GM21390 (cell line): ENCODE results near the gene KIAA0232.
"Not testable (repeated sequence)": the region's sequence is repeated elsewhere in the genome, so short reads cannot be mapped to it uniquely, and the experiment has no call there.

ENCODE experiments used
- ATAC-seq: cut with Tn5 transposase; IDR thresholded peaks from one replicate; pipeline ENCODE4 v1.9.1; 2021; ENCODE audit not compliant: unreplicated experiment

Gene KIAA0232

DNA sequence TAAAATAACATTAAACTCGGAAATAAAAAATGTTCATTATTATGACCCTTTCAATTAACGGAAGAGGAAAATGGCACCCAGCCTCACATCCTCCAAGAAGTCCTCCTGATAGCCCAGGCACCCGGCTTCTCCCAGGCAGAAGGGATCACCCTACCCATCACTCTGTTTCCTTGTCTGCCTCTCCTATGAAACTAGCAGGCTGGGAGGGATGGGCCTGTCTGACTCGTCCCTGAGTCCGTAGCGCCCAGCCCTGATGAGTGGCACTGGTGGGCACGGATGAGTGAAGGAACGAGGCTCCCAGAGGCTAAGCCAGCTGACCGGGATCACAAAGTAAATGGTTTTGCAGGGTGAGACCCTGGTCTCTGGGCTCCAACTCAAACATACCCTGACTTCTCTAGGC is 28.6 kb upstream of the KIAA0232 start:
- no peak for ATAC-seq

DNA sequence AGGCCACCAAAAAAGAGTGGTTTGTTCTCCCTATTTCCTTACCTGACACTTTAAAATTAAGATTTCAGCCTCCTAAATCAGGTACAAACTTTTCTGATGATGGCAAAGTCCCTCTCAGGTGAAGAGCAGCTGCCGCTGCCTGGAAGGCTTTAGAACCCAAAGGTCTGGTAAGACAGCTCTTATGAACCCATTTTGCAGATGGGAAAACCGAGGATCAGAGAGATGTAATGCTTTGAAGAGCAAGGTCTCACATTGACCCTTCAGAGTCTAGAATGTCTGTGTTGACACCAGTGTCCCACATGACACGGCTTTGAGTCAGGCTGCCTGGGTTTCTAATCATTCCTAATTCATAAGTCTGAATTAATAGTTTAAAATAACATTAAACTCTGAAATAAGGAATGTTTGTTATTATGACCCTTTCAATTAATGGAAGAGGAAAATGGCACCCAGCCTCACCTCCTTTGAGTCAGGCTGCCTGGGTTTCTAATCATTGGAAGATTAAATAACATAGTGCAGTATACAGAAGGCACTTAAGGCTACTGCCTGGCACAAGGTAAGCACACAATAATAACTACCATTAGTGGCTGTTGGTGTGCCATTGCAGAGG is 27.9 kb upstream of the KIAA0232 start:
- no peak for ATAC-seq

DNA sequence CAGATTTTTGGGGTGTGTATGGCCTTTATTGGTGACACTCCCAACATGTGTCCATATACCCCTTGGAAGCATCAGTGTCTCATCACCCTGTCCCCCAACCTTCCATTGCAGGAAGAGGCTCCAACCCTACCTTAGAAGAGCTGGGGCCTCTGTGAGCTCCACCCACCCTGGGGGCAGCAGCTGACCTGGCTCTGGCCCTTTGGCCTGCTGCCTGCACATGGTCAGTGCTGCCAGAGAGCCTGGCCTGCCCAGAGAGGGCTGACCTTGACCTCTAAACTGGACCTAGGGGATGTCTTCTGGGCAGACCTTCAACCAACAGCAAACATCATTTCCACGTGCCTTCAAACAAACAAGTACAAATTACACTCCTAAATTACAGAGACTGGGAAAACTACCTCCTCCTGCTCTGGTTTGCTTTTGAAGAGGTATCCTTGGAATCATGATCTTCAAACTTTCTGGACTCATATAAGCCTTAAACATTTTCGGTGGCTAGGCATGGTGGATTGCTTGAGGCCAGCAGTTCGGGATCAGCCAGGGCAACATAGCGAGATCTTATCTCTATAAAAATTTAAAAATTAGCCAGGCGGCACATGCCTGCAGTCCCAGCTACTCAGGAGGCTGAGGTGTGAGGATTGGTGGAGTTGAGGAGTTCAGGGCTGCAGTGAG is 27.3 kb upstream of the KIAA0232 start:
- ATAC-seq = no peak

DNA sequence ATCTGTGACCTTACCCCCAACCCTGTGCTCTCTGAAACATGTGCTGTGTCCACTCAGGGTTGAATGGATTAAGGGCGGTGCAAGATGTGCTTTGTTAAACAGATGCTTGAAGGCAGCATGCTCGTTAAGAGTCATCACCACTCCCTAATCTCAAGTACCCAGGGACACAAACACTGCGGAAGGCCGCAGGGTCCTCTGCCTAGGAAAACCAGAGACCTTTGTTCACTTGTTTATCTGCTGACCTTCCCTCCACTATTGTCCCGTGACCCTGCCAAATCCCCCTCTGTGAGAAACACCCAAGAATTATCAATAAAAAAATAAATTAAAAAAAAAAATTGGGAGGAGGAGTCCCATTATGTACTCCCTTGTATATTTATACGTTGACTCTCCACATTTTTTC is 26.2 kb upstream of the KIAA0232 start:
- not testable (repeated sequence) for ATAC-seq

DNA sequence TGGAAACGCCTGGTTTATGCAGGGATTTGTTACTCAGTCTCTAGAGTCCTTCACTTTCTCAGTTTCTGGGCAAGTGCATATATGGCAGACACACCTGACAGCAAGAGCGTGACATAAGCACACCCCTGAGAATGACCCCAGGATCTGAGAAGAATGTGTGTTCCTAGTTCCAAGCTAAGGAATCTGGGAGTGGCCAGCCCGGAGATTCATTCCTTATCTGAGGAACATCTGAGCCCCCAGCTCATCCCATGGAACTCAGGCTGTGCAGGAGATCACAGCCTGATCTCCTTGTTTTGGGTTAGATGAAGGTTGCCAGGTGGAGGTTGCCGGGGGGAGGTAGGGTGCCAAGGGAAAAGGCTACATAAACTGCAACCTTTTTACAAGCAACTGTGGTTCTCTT is 23.8 kb upstream of the KIAA0232 start:
- no peak for ATAC-seq

DNA sequence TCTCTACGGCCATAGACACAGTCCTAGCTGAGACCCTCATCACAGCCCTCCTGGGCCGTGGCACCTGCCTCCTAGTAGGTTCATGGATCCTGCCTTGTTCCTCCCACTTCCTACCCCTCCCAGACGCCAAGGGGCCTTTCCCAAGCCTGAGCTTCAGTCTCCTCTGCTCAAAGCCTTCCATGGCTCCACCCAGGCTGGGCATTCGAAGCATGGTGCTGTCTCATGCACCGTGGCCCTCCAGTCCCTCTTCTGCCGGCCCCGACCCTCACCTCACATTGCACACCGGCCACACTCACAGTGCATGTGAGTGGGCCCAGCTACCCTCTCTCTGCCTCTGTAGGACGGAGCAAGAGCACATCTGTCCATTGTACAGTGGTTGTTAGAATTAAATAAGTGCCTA is 21.7 kb upstream of the KIAA0232 start:
- no peak for ATAC-seq

DNA sequence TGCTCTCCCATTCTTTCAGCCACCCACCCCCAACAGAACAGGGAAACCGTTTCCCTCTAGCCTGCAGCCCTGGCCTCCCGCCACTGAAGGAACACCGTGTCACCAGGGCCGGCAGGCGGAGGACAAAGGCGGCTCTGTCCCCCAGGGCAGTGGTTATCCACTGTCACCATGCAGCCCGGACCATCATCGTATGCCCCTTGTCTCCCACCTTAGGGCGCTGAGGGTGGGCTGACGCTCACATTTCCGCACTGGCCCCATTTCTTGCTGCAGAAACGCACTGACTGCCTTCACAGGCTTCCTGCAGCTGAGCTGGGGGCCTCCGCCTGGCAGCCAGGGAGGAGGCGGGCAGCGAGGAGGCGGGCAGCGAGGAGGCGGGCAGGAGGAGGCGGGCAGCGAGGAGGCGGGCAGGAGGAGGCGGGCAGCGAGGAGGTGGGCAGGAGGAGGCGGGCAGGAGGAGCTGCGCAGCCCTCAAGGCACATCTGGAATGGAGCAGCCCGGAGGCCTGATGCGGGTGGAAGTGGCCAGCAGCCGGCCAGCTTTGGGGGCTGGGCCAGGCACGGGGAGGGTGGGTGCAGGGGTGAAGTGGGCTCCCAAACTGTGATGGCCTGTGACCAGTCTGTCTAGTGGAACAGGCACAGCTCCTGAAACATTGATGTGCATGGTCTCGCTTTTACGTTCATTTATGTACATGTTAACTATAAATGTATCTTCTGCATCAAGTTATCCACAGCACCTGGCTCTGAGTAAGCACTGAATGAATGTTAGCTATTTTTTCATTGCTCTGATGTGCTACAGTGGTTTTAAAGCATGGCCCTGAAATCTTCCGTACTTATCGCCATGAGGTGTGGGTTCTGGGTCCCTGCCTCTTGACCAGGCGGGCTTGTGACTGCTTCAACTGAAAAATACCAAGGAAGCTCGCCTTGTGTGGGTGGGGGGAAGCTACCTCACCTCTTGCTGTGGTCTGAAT is 20.6 kb upstream of the KIAA0232 start:
- ATAC-seq = no peak

DNA sequence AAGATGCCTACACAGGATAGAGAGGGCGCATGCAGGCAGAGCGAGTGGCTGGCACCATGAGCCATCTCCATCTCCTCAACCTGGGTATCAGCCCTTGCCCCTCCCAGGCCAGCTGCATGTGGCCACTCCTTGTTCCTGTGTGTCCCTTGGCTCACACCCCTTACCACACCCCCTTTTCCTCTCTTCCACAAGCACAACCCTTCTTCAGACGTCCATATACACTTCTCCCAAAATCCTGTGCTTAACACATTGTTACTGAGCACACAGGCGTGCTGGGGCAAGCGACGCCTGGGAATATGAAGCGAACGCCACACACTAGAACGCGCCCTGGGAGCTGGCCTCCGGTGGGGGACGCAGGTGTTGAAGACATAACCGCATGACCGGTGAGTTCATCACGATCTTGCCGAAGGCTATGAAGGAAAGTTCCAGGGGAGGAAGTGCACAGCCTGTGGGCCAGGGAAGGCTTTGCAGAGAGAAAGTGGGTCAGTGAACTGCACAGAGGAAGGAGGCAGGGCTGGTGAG is 19.1 kb upstream of the KIAA0232 start:
- ATAC-seq = no peak

DNA sequence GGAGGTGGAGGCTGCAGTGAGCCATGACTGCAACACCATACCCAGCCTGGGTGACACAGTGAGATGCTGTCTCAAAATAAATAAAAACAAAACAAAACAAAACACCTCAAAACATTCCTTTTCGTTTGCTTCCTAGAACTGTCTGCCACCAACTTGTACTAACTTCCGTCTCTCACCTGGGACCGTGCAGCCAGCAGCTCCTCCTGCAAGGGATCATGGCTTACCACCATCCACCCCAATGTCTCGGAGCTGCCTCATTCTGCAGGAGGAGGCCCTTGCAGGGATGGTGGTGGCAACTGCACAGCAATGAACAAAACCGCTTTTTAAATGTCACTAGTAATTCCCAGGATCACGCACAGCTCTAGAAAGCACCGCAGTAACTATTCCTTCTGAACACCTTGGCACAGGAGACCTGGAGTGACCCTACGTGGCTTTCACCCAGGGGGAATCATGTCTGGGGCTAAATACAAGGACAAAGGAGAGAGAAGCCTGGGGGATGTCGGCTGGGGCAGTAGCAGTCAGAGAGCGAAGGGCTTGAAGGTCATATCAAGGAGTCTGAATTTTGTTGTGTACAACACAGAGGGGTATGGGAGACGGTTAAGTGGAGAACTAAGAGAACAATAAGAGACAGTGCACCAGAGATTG is 17.4 kb upstream of the KIAA0232 start:
- ATAC-seq = no peak

DNA sequence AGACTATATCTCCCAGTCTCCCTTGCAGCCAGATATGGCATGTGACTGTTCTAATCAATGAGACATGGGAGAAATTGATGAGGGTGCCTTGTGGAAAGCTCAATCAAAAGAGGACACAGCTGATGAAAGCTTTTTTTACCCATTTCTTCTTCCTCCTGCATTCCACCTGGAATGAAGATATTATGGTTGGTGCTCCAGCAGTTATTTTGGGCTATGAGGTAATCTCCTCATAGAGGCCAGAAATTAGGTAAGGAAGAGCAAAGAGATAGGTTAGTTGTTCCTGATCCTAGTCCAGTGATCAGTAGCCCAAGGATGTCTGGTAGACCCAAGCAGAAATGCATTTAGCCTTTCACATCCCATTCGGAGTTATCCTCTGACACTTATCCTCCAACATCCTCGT is 16.8 kb upstream of the KIAA0232 start:
- no peak for ATAC-seq

DNA sequence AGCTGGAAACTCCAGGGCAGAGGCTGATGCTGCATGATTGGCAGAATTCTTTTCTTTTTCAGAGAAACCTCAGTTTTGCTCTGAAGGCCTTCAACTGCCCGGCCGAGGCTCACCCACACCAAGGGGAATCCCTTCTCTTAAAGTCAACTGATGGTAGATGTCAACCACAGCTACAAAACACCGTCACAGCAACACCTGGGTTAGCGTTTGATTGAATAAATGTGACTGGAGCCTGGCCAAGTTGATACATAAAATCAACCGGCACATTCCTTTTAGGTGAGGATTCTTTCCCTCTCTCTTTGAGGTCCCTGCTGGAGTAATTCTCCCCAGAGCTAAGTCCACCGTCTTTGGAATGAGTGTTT is 15.2 kb upstream of the KIAA0232 start:
- no peak for ATAC-seq

DNA sequence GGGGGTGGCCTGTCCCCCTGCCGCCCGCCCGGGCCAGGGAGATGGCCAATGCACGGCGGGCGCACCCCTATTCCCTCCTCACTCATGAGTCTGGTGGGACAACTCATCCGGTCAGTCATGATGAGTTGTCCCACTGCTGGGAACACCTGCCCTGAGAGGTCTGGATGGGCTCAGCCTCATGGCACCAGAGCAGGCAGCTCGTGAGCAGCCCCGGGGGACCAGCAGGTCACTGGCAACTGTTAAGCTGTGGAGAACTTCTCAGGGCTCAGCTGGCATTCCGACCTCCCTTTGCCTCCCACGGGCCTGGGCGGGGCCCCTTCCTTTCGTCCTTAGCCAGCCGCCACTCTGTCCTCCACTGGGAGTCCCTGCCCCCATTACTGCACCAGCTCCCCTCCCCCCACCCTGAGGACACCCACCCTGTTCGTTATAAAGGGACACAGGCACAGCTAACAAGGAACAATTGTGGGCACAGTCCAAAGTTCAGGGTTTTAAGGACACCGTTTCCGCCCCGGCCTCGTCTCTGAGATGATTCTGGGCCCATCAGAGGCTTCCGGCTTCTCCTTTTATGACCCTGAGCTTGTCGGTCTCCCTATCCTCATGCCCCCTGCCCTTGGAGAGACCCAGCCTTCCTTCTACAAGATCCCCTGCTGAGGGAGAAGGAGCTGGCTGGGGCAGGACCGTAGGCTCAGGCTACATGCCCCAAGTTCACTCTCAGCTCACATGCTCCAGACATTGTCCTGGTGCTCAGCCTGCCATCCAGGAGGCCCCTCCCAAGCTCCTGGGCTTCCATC is 14.6 kb upstream of the KIAA0232 start:
- ATAC-seq = no peak

DNA sequence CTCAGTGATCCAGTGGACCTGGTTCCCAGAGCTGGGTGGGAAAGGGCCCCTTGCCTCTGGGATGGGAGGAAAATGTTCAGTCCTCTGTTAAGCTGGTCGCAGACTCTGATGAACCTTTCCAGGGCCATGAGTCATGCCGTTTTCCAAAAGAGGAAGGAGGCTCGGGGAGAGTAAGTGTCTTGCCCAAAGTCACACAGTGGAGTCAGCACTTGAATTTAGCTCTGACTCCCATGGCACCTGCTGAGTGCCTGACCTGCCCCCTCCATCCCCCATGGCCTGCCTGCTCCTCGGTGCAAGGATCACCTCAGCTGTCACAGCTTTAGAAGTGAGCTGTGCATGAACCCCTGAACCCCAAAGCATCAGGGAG is 14.0 kb upstream of the KIAA0232 start:
- no peak for ATAC-seq

DNA sequence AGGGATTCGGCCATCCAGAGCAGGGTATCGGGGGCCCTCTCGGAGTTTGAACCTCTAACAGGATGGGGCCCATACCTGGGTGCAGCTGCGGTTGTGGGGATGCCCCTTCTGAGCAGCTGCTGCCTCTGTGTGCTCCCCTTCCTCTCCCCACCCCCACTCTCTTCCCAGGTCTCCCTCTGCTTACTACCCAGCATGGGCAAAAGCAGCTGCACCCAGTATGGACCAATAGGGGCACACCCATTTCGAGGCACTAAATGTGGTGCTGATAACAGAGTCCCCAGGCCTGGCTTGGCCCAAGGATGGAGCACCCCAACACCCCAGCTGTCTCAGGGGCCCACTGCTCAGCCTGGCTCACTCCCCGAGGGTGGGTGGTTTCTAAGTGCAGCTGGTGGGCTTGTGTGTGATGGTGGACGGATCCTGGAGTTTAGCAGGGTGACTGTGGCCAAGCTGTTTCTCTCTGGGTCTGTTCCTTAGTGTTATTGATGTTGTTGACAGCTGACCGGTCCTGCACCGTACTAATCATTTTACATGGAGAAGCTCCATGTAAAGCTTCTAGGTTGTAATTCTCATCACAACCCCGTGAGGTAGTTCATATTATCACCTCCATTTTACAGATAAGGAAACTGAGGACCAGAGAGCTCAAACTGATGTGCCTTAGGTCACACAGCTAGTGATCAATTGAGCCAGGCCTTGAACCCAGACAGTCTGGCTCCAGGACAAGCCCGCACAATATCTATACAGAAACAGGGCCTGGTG is 13.1 kb upstream of the KIAA0232 start:
- no peak for ATAC-seq

DNA sequence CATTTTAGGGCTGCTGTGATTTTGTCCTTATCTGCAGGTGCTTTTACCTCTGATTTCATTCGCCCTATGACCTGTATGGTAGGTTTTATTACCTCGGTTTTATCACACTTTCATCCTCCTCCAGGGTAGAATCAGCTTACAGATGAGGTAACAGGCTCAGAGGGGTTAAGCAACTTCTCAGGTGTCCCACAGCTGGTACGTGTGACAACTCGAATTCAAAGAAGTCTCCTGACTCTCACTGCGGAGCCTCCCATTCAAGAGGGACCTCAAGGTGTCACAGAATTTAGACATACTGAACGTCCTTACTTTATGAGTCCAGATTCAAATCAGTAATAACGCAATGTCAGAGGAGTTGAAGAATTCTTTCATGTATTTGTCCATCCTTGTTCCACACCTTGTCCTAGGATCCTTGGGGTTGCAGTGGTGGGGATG is 12.5 kb upstream of the KIAA0232 start:
- ATAC-seq = no peak

DNA sequence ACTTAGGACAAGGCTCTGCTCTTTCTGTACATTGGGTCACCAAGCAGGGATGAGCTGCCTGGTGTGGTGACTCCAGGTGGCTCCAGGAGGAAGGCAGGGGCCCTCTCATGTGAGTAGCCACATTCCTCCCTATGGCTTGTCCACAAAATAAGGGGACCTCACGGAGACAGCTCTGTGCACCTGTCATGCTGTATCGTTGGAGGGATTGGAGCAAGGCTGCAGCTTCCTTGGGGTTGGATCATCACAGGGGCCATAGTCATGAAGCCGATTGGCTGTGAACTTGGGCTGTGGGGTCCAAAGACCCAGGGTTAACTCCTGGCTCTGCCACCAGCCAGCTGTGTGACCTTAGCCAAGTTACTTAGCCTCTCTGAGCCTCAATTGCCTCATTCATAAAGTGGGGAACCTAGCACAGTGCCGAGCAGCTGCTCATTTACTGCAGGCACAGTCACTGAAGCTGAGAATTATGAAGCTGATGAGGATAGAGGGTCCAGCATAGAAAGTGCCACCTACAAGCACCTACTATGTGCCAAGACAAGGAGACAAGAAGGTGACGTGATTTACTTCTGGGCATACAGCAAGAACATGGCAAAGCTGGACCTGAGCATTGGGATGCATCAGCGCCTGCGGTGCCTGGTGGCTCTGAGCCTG is 11.8 kb upstream of the KIAA0232 start:
- ATAC-seq = no peak

DNA sequence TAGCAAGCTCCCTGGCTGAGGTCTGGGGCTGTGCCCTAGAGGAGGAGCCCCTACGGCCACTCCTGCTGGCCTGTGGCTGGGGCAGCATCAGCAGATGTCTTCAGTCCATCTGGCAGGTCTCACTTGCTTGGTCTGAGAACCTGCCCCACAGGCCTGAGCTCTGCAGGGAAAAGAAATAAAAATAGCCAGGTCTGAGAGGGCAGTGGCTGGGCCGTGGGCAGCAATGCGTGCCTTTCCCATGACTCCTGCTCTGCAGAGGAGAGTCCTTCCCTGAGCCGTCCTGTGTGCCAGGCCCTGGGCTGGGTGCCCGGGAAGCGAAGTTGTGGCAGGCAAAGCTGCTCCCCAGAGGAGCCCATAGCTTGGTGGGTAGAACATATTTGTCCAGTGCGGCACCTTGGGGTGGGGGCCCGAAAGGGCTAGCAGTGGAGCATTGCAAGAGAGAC is 11.3 kb upstream of the KIAA0232 start:
- ATAC-seq = no peak

DNA sequence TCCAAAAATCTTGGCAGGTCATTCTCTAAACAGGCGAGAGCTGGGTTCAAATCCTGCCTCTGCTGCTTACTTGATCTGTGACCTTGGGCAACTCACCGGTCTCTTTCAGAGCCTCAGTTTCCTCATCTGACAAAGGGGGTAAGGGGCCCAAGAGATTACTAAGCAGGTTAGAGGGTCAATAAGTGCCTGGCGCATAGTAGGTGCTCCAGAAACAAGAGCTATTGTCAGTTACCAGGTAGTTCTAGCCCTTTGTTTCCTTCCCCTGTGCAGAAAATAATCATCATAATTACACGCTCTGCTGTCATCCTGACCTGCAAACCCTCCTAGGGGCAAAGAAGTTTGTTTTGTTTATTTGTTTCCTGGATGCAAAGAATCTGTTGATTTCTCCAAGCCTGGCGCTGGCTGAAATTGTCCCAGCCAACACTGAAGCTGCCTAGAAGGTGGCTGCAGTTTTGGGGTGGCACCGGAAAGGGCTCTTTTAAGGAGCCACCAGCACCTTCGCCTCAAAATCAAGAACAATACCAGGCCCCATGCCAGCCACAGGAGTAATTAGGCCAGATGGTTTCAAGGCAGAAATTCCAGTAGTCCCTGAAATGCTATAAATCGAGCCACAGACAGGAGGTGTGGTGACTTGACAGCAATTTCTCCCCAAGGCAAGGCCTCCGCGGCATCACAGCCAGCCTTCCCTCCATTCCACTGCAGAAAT is 10.2 kb upstream of the KIAA0232 start:
- ATAC-seq = no peak

DNA sequence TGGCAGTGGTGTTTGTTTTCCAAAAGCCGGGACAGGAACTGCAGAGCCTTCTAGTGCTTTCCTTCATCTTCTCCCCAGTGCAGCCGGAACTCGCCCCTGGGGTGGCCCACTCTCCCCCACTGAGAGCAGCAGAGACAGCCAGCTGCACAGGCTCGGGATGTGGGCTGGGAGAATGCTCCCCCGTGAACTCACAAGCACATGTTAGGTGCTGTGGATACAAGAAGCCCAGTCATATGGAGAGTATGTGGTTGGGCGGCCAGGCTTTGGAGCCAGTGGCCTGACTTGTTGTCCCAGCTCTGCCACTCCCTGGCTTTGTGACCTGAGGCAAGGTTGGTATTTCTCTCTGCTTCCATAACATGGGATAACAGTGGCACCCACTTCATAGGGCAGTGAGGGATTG is 9.4 kb upstream of the KIAA0232 start:
- no peak for ATAC-seq
